Cardiac fibroblast (primary cell): ENCODE results near the gene SSTR5.

Experiments used
- DNase-seq, 2 donors: peaks; one replicate each; pipeline versions ENCODE4 v3.0.0 to v3.0.0-alpha.2; 2010; ENCODE audit warnings: low read depth in 2 of 2
- H3K4me3 ChIP-seq, 2 donors: replicated peaks in 1 of 2; 1 replicate in 1 of 2; 2 replicates in 1 of 2; pipeline ENCODE4 v1.5.1; 2011; ENCODE audit warnings: low read depth in 2 of 2, low read length in 2 of 2, mild to moderate bottlenecking in 2 of 2, moderate library complexity in 1 of 2
- CTCF ChIP-seq: IDR thresholded peaks from one replicate; pipeline ENCODE4 v1.5.1; 2011; ENCODE audit warnings: low read depth, mild to moderate bottlenecking, low read length, inconsistent platforms

Gene SSTR5

DNA sequence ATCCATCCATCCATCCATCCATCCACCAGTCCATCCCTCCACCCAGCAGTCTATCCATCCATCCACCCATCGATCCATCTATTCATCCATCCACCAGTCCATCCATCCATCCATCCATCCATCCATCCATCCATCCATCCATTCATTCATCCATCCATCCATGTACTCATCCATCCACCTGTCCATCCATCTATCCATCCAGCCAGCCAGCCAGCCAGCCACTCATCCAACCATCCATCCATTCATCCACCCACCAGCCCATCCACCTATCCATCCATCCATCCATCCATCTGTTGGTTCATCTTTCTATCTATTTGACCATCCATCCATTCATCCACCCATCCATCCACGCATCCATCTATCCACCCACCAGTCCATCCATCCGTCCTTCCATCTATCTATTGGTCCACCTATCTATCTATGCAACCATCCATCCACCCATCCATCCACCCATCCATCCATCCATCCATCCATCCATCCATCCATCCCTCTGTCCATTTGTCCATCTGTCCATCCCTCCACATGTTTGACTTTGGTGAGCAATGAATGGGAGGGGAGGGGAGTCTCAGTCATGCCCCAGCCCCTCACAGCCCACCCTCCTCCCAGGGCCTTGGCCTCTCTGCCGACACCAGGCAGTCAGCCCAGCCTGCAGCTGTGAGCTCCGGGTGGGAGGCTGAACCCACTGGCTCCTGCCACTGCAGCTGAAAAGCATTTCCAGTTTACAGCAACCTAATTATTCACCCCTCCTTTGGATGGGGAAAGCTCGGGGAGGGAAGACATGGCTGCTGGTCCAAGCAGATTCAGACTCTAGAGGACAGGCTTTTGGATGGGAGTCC lies 38.1 kb upstream of the SSTR5 start:
- no peak for DNase-seq
- no peak for TF ChIP-seq CTCF
- H3K4me3 ChIP-seq: no peak overlapping the region

- TF ChIP-seq CTCF: no peak
- no peak for DNase-seq
- H3K4me3 ChIP-seq: no peak overlapping the region
These were observed 37.5 kb upstream of the SSTR5 start for GRCh38 chr16:1035066-1035415.

- no peak for DNase-seq
- TF ChIP-seq CTCF: no peak
These were observed 36.4 kb upstream of the SSTR5 start for GRCh38 chr16:1036166-1036565.

GRCh38 chr16:1036726-1037393 lies 35.7 kb upstream of the SSTR5 start:
- peak in 1 of 2 donors; percentile 18 for DNase-seq
- no peak for TF ChIP-seq CTCF
- H3K4me3 ChIP-seq: no peak overlapping the region

More at GRCh38 chr16:1036166-1036565, 36.4 kb upstream of the SSTR5 start:
- H3K4me3 ChIP-seq: no peak overlapping the region

DNA sequence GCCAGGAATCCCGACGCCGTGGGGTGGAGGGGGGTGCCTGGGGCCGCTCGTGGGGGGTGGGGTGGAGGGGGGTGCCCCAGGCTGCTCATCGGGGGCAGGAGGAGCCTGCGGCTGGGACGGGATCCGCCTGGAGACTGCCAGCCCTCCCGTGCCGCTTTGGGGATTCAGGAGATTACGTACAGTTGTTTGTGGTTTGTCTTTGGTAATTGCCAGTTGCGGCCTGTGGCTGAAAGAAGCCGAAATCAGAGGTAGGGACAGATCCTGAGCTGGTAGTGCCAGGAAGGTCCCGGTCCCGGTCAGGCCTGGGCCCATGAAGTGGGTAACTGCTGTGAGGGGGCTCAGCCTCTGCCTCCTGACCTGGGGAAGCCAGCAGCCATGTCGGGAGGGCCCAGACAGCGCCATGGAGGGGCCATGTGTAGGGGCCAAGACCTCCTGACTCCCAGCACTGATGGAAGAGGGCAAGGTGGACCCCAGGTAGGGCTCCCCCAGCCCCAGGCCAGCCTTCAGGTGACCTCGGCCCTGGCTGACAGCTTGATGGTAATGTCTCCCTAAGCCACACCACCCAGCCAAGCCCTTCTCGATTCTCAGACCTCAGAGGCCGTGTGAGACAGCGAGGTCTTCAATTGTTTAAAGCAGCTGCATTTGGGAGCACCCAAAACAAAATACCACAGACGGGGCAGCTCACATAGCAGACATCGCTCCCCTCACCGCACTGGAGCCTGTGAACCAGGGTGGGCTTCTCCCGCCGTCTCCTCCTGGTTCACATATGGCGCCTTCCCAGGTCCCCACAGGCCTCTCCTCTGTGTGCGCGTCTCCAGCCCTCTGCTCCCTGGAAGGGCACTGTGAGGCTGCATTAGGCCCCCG lies 34.9 kb upstream of the SSTR5 start:
- no peak overlapping the region for H3K4me3 ChIP-seq
- no peak for TF ChIP-seq CTCF
- DNase-seq: no peak

DNA sequence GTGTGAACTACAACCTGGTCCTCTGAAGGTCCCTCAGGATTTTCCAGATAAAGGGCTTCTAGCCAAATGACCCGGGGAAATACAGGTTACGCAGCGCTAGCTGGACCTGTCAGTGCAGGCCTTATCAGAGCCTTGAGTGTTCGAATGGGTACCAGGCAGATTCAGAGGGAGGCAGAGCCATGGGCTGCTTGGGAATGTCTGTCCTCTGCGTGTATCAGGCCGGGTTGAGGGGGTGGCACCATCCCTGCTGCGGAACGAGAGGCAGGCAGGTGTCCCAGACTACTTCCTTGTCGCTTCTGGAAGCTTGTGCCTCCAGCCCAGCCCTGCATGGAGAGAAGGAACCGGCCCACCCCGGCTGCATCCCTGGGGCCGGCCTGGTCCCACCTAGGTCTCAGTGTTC lies 33.6 kb upstream of the SSTR5 start:
- DNase-seq: no peak
- no peak overlapping the region for H3K4me3 ChIP-seq
- no peak for TF ChIP-seq CTCF
